HG03575 (cell line): ENCODE results near the gene AOAH.

ENCODE experiments used
- ATAC-seq: cut with Tn5 transposase; IDR thresholded peaks from one replicate; pipeline ENCODE4 v1.9.1; 2021; ENCODE audit not compliant: unreplicated experiment, insufficient number of reproducible peaks, low FRiP score; ENCODE audit errors: extremely low read depth

Gene AOAH

GRCh38 chr7:36642414-36642813 is 81.9 kb downstream of the AOAH start:
- no peak for ATAC-seq

DNA sequence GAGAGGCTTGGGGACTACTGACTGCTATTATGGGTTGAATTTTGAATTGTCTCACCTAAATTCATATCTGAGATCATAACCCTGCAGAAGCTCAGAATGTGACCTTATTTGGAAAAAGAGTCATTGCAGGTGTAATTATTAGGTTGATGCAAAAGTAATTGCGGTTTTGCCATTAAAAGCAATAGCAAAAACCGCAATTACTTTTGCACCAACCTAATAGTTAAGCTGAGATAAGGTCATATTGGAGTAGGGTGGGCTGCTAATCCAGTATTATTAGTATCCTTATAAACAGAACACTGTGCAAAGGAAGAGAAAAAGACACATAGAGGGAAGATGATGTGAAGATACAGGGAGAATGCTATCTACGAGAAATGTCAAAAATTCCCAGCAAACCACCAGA is 82.3 kb downstream of the AOAH start:
- no peak for ATAC-seq

- no peak for ATAC-seq
These were observed 83.6 kb downstream of the AOAH start for GRCh38 chr7:36640682-36641081.

DNA sequence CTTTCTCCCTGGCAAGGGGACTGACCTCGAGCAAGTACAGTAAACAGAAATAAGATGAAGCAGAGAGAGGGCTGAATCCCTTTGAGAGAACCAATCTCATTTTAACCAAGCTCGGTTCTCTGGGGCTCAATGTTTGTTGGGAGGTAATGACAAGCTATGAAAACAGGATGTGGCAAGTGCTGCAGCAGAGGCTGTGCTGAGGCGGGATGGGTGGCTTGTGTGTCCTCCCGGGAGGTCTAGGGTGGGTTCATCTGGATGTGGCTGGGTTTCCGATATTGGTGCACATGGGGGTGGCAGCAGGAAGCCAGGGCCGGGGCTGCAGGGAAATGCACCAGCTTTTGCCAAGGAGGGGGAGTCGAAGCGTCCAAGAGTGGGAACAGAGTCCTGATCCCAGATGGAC is 84.5 kb downstream of the AOAH start:
- ATAC-seq, result no peak

GRCh38 chr7:36638586-36639263 is 85.6 kb downstream of the AOAH start:
- no peak for ATAC-seq

GRCh38 chr7:36638140-36638539 is 86.2 kb downstream of the AOAH start:
- no peak for ATAC-seq

DNA sequence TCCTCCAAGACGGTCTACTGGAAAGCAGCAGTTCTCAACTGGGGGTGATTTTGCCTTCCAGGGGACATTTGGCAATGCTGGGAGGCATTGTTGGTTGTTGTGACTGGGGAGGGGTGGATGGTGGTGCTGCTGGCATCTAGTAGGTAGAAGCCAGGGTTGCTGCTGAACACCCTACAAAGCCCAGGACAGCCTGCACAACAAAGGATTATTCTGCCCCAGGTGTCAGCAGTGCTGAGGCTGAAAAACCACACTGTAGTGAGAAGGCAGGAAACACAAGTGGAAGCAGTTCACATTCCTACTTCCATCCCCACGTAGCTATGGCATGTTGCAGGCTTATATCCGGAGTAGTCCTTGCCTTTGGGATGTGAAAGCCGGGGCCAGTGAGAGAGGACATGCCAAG is 86.9 kb downstream of the AOAH start:
- ATAC-seq, result no peak

DNA sequence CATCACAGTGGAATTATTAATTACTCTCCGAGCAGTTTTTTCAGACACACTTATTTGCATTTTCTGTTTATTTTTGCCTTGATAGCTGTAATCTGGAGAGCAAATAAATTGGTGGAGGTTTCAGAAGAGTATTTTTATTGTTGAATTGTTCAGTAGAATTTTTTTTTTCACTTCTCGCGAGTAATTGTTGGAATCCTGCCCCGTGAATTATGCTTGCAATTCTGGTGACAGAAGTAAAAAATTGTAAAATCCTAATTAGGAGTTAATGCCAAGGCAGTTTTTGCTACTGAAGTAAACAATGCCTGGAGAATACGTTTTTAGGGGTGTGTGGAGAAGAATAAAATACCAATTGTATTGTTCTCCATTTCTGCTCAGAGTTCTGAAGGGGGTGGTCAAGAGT is 88.2 kb downstream of the AOAH start:
- ATAC-seq, result no peak

- ATAC-seq, result no peak
These were observed 89.2 kb downstream of the AOAH start for GRCh38 chr7:36635091-36635490.

- no peak for ATAC-seq
These were observed 90.9 kb downstream of the AOAH start for GRCh38 chr7:36633377-36633776.

GRCh38 chr7:36630112-36630650 is 94.1 kb downstream of the AOAH start:
- no peak for ATAC-seq

DNA sequence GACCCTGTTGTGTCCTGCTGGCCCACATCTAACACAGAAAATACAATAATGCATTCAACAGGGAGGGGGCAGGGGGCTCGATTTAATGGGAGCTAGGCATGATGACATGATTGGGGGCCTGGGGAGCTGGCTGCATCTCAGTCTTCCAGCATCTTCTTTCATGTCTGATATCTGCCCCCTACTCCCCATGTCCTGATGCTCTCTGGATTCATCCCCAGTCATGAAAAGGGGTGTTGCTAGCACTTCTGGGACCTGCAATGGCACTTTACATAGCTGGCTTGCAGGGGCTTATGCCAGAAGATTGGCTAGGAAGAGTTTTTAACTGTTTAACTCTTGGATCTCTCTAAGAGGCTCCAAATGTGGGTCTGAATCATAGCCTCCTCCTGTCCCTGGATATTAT is 94.9 kb downstream of the AOAH start:
- ATAC-seq, result no peak

DNA sequence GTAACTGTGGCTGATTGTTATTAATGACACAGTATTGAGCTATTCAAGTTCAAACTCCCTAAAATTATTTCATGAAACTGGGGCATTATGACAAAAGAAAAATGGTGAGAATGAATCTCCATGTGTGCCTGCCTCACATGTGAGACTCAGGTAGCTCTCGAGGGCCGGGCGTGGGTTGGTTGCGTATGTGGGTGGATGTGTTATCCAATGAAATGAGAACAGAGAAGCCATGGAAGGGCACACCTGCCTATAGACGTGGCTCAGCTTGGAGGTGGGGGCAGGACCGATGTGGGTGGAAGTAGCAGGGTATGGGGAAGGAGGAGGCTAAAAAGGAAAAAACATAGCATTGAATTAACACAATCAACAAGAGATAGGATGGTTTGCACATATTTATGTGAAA is 96.5 kb downstream of the AOAH start:
- ATAC-seq, result no peak

- no peak for ATAC-seq
These were observed 98.2 kb downstream of the AOAH start for GRCh38 chr7:36626111-36626510.

DNA sequence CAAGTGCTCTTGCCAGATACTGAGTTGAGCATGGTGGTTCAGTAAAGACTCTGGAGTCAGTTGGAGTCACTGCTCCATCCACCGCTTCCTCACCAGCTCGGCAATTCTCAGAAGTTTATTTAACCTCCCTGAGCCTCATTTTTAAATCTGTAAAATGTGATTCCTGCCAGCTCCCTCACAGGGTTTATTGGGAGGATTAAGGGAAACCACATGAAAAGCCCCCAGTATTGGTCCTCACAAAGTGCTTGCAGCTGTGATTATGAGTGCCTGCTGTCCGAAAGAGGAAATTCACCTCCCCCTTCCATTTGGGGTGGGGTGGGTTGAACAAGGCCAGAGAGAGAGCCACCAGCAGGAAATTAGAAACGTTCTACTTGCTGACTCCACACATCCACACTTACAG is 99.0 kb downstream of the AOAH start:
- no peak for ATAC-seq

- ATAC-seq, result no peak
These were observed 101.0 kb downstream of the AOAH start for GRCh38 chr7:36623247-36623646.

DNA sequence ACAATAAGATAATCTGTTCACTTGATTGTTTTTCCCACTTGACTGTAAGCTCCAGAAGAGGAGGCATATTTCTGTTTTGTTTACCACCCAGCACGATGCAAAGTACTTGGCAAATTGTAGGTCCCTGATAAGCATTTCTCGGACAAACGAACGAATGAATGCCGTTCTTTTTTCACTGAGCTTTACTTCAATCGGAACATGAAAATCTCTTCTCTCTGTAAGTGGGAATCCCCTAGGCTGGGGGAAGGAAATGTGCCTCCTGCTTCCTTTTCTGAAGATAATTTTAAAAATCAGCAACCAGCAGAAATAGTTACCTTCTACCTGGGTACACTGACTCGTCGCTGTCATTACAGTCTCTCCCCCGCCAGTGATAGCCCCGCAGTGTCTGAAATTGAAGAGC is 102.9 kb downstream of the AOAH start:
- ATAC-seq, result no peak

DNA sequence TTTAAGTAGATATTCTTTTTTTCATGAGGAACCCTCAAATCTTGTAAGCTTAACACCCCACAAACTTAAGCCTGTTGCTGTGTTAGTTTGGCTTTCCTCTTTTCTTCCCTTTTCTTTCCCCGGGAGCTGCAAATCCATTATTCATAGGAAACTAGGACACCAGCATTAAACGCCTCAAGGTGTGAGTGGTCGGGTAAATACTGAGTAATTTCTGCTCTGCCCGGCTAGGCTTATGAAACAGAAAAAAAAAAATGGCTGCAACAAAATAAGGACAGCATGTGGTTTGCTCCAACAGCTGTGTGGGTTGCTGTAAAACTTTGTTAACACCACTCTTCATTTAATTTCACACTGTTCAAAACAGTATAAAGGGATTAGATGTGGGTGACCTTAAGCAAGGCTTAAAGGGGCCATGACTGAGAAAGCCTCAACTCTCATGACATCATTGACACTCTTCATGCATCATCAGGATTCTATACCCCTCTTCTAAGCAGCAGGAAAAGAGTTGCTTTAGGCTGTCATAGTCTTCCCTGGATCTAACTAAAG is 104.1 kb downstream of the AOAH start:
- no peak for ATAC-seq

GRCh38 chr7:36617408-36617807 is 106.9 kb downstream of the AOAH start:
- ATAC-seq, result no peak

DNA sequence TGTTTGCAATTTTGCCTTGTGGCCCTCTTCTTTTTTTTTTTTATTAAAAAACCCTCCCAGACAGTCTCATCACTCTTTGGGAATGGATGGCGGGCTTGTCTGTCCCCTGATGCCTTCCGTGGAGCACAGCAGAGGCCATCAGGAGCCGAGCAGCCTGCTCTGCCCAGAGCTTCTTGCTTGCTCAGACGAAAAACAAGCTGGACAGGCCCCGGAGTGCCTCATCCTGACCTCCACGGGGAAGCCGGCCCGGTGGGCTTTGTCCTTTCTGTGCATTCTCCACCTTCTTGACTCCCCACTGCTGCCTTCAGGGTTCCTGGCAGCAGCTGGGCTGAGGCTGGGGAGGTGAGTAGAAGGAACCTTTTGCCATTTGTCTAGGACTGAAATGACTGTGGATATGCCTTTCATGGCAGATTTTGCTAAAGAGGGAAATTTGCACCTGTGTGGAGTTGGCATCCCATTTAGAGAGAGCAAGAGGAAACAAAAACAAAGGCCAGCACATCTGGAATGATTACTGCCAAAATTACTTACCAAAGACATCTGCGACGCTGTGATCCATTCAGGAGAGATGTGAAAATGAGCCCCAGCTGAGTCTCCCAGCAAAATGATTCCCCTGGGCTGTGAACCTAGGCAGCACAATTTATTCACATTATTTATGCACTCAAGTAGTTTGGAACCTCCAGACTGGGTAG is 108.3 kb downstream of the AOAH start:
- ATAC-seq, result no peak
